GM23248 (cell line): ENCODE measurements around the gene IQGAP3. TPM values are rescaled to one million over a fixed set of nuclear protein-coding genes. Genes with fewer than 3 reads are reported as not detected.

Experiments used
- DNase-seq: peaks from one replicate; pipeline ENCODE4 v3.0.0-alpha.2; 2015
- H2AFZ ChIP-seq: fragments of 200-600 bp; sonication (generic); 2 replicates; pipeline ENCODE4 v1.6.1; 2016; ENCODE audit warnings: antibody characterized with exemption
- H3F3A ChIP-seq: fragments of 200-600 bp; sonication (generic); 2 replicates; pipeline ENCODE4 v1.6.1; 2016; ENCODE audit warnings: mild to moderate bottlenecking, antibody characterized with exemption, mixed run types; ENCODE audit not compliant: insufficient read depth
- H3K27ac ChIP-seq: fragments of 200-600 bp; sonication (generic); 2 replicates; pipeline ENCODE4 v1.5.1; 2016; ENCODE audit warnings: mild to moderate bottlenecking
- H3K27me3 ChIP-seq: fragments of 200-600 bp; sonication (generic); replicated peaks from 2 replicates; pipeline ENCODE4 v1.6.1; 2016; ENCODE audit warnings: mild to moderate bottlenecking; ENCODE audit not compliant: insufficient read depth
- H3K36me3 ChIP-seq: fragments of 200-600 bp; sonication (generic); 2 replicates; pipeline ENCODE4 v1.6.1; 2016; ENCODE audit warnings: low read depth, mild to moderate bottlenecking
- H3K4me1 ChIP-seq: fragments of 200-600 bp; sonication (generic); 2 replicates; pipeline ENCODE4 v1.6.1; 2016; ENCODE audit warnings: mild to moderate bottlenecking; ENCODE audit not compliant: insufficient read depth
- H3K4me2 ChIP-seq: fragments of 200-600 bp; sonication (generic); one replicate; pipeline ENCODE4 v1.6.1; 2016; ENCODE audit warnings: mild to moderate bottlenecking; ENCODE audit not compliant: unreplicated experiment
- H3K4me3 ChIP-seq: fragments of 200-600 bp; sonication (generic); 2 replicates; pipeline ENCODE4 v1.5.1; 2016; ENCODE audit warnings: mild to moderate bottlenecking
- H3K79me2 ChIP-seq: fragments of 200-600 bp; sonication (generic); 2 replicates; pipeline ENCODE4 v1.6.1; 2016; ENCODE audit warnings: mild to moderate bottlenecking; ENCODE audit not compliant: insufficient read depth
- H3K9ac ChIP-seq: fragments of 200-600 bp; sonication (generic); 2 replicates; pipeline ENCODE4 v1.6.1; 2016; ENCODE audit warnings: mild to moderate bottlenecking
- H3K9me2 ChIP-seq: fragments of 200-600 bp; sonication (generic); 2 replicates; pipeline ENCODE4 v1.6.1; 2016; ENCODE audit warnings: mixed run types, mild to moderate bottlenecking, moderate library complexity; ENCODE audit not compliant: insufficient read depth
- H3K9me3 ChIP-seq: fragments of 200-600 bp; sonication (generic); one replicate; pipeline ENCODE4 v1.6.1; 2017; ENCODE audit warnings: low read depth
- H4K20me1 ChIP-seq: fragments of 200-600 bp; sonication (generic); 2 replicates; pipeline ENCODE4 v1.6.0; 2016; ENCODE audit not compliant: insufficient read depth
- EZH2 ChIP-seq: fragments of 200-600 bp; sonication (generic); IDR thresholded peaks from 2 replicates; pipeline ENCODE4 v1.6.1; 2018; ENCODE audit warnings: antibody characterized with exemption, mild to moderate bottlenecking; ENCODE audit not compliant: insufficient read depth, poor library complexity, severe bottlenecking
- EZH2phosphoT487 ChIP-seq: fragments of 200-600 bp; sonication (generic); IDR thresholded peaks from 2 replicates; pipeline ENCODE4 v1.6.1; 2018; ENCODE audit warnings: antibody characterized with exemption, moderate library complexity, mild to moderate bottlenecking, low read depth; ENCODE audit not compliant: insufficient read depth
- WGBS, 2 experiments: methylation state at CpG; one replicate each; pipeline ENCODE4 v1.1.6; 2015 to 2017; ENCODE audit warnings: low lambda C conversion rate in 2 of 2, low coverage in 1 of 2; ENCODE audit errors: missing lambda C conversion rate in 2 of 2; 5-methylcytosine and 5-hydroxymethylcytosine counted together
- in situ Hi-C: fragments of 300-500 bp; cut with MboI; formaldehyde crosslinking; loops from 2 replicates; pipeline ENCODE4 v1.15.0; 2020
- polyA plus RNA-seq: library from polyadenylated mRNA; unstranded; fragments of >200 nt; fragmentation: Nextera tagmentation; extraction: Ambion mirVana; gene quantifications from 2 replicates; pipeline ENCODE4 v1.2.1, GENCODE V29; 2016
- total RNA-seq: library from RNA; depleted of rRNA; stranded (reverse); fragments of >200 nt; shearing (Covaris generic); gene quantifications from 2 replicates; pipeline ENCODE4 v1.2.3, GENCODE V29; 2014

Gene IQGAP3
- total and polyA plus RNA-seq, 2 experiments from 2014 or later, result 5.6 to 14.7 TPM

- TF ChIP-seq EZH2phosphoT487, result no peak
- no peak for TF ChIP-seq EZH2
- Histone ChIP-seq H3K4me3 (no peak overlapping the region), H3F3A (no peaks in the 10 kb centered on the region), H2AFZ (no peak overlapping the region), H4K20me1 (no peaks in the 10 kb centered on the region), H3K36me3 (no peaks in the 10 kb centered on the region), H3K79me2 (no peaks in the 10 kb centered on the region), H3K4me1 (no peaks in the 10 kb centered on the region), H3K9me3 (no peaks in the 10 kb centered on the region), H3K9me2 (no peaks in the 10 kb centered on the region), H3K27ac (no peak overlapping the region), H3K27me3 (no peaks in the 10 kb centered on the region), H3K4me2 (no peak overlapping the region), H3K9ac (no peak overlapping the region)
- no peak for DNase-seq
- whole genome bisulfite sequencing, 2 experiments, result 42 to 60% methylated on average over 3 to 7 of the region's 7 CpGs
- in situ Hi-C loops, result no loop called here
These were observed 5.7 kb upstream of the IQGAP3 start for GRCh38 chr1:156578055-156578454.

- H4K20me1 ChIP-seq, result no peaks in the 10 kb centered on the region
- no peak for DNase-seq
- H3K79me2 ChIP-seq, result no peaks in the 10 kb centered on the region
- no peak overlapping the region for H3K4me3 ChIP-seq
- H3K9me3 ChIP-seq, result no peaks in the 10 kb centered on the region
- H3K27me3 ChIP-seq, result no peaks in the 10 kb centered on the region
- H3K9ac ChIP-seq, result no peak overlapping the region
- no peak overlapping the region for H3K27ac ChIP-seq
- H2AFZ ChIP-seq, result no peak overlapping the region
- H3K4me2 ChIP-seq, result no peak overlapping the region
- in situ Hi-C loops, result no loop called here
- no peaks in the 10 kb centered on the region for H3K36me3 ChIP-seq
- H3K4me1 ChIP-seq, result no peaks in the 10 kb centered on the region
- H3K9me2 ChIP-seq, result no peaks in the 10 kb centered on the region
- TF ChIP-seq EZH2 (no peak), EZH2phosphoT487 (no peak)
- no peaks in the 10 kb centered on the region for H3F3A ChIP-seq
- WGBS, 2 experiments, result 77 to 85% methylated on average over 3 of the region's 3 CpGs
These were observed 5.2 kb upstream of the IQGAP3 start for GRCh38 chr1:156577550-156577949.

- H3K9ac ChIP-seq, result no peak overlapping the region
- peaks cover 10% of the 10 kb centered on the region; the same call in 1 of the 2 replicates for H3F3A ChIP-seq
- no peaks in the 10 kb centered on the region for H3K9me2 ChIP-seq
- H3K4me3 ChIP-seq, result no peak overlapping the region
- no peak overlapping the region for H3K4me2 ChIP-seq
- no peaks in the 10 kb centered on the region for H3K27me3 ChIP-seq
- in situ Hi-C loops, result no loop called here
- H4K20me1 ChIP-seq, result no peaks in the 10 kb centered on the region
- no peaks in the 10 kb centered on the region for H3K36me3 ChIP-seq
- peaks cover 15% of the 10 kb centered on the region for H3K4me1 ChIP-seq
- no peak for DNase-seq
- TF ChIP-seq EZH2 (no peak), EZH2phosphoT487 (no peak)
- peaks cover 18% of the 10 kb centered on the region for H3K79me2 ChIP-seq
- WGBS, 2 experiments, result 31 to 46% methylated on average over 2 of the region's 2 CpGs
- H3K27ac ChIP-seq, result no peak overlapping the region
- no peaks in the 10 kb centered on the region for H3K9me3 ChIP-seq
- H2AFZ ChIP-seq, result no peak overlapping the region
These were observed 1.8 kb upstream of the IQGAP3 start for GRCh38 chr1:156574039-156574633.

GRCh38 chr1:156572663-156573018 lies 276 bp upstream of the IQGAP3 start:
- peaks cover 15% of the 10 kb centered on the region for H3K4me1 ChIP-seq
- H3K9me3 ChIP-seq, result no peaks in the 10 kb centered on the region
- no peaks in the 10 kb centered on the region for H3K9me2 ChIP-seq
- H4K20me1 ChIP-seq, result no peaks in the 10 kb centered on the region
- H3K36me3 ChIP-seq, result peaks cover 3% of the 10 kb centered on the region; the same call in 1 of the 2 replicates
- peak overlapping the region; percentile 56 for H2AFZ ChIP-seq
- peaks cover 10% of the 10 kb centered on the region; the same call in 1 of the 2 replicates for H3F3A ChIP-seq
- TF ChIP-seq EZH2phosphoT487 (no peak), EZH2 (no peak)
- no peaks in the 10 kb centered on the region for H3K27me3 ChIP-seq
- H3K4me3 ChIP-seq, result peak overlapping the region; percentile 73
- no peak overlapping the region for H3K27ac ChIP-seq
- H3K4me2 ChIP-seq, result peak overlapping the region; percentile 87
- in situ Hi-C loops, result no loop called here
- no peak for DNase-seq
- H3K79me2 ChIP-seq, result peaks cover 20% of the 10 kb centered on the region
- 14% methylated on average over 10 of the region's 10 CpGs for WGBS, 2 experiments
- no peak overlapping the region for H3K9ac ChIP-seq
